ENCODE data around the gene EDEM2. TPM values are rescaled to one million over a fixed set of nuclear protein-coding genes. Genes with fewer than 3 reads are reported as not detected.
"Not testable (repeated sequence)": the region's sequence is repeated elsewhere in the genome, so short reads cannot be mapped to it uniquely, and the experiment has no call there.

Gene EDEM2
- total RNA-seq, 2 donors from 2014 or later: 24.6 to 25.3 TPM

GRCh38 chr20:35079472-35080347, 67.4 kb downstream of the EDEM2 start:
- no peaks in the 10 kb centered on the region for H3K9me3 ChIP-seq
- ATAC-seq (ENCODE audit: insufficient number of reproducible peaks, low FRiP score, low read depth): no peak
- no peak for TF ChIP-seq CTCF (IDR thresholded peaks at IDR 0.05)

DNA sequence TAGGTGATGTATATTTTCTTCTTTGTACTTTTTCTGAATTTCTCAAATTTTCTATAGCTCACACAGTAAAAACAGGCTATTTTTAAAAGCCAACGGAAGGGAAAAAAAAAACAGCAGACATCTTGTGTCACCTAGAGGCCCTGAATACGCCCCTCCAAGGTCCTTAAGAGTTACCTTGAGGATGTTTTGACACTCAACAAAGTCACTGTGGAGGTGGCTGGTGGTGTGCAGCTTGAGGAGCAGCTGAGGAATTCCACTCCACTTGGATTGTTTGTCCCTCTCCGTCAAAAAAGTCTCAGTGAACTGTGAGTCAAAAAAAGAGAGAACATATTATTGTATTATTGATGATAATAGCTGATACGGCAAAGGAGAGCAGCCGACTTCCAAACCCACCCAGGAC, 69.3 kb downstream of the EDEM2 start:
- Histone ChIP-seq H3K36me3 (peaks cover 19% of the 10 kb centered on the region), H3K27me3 (replicated peaks; ENCODE audit: insufficient read depth) (no peaks in the 10 kb centered on the region), H3K4me3 (no peak overlapping the region), H3K4me1 (ENCODE audit: control insufficient read depth in 1 of 2, low read depth in 2 of 2) (peaks cover 14 to 34% of the 10 kb centered on the region in 2 donors), H3K9me3 (no peaks in the 10 kb centered on the region), H3K27ac (no peak overlapping the region)
- ATAC-seq (ENCODE audit: insufficient number of reproducible peaks, low FRiP score, low read depth): no peak
- no peak for TF ChIP-seq CTCF (IDR thresholded peaks at IDR 0.05)
- DNase-seq (ENCODE audit: low spot score): no peak

More at GRCh38 chr20:35079472-35080347, 67.4 kb downstream of the EDEM2 start:
- H3K4me3 ChIP-seq: peak overlapping the region; percentile 19
- DNase-seq (ENCODE audit: low spot score): no peak
- peaks cover 19 to 40% of the 10 kb centered on the region in 2 donors for H3K4me1 ChIP-seq (ENCODE audit: control insufficient read depth in 1 of 2, low read depth in 2 of 2)
- H3K27ac ChIP-seq: no peak overlapping the region
- H3K27me3 ChIP-seq (replicated peaks; ENCODE audit: insufficient read depth): no peaks in the 10 kb centered on the region
- H3K36me3 ChIP-seq: peaks cover 19% of the 10 kb centered on the region

DNA sequence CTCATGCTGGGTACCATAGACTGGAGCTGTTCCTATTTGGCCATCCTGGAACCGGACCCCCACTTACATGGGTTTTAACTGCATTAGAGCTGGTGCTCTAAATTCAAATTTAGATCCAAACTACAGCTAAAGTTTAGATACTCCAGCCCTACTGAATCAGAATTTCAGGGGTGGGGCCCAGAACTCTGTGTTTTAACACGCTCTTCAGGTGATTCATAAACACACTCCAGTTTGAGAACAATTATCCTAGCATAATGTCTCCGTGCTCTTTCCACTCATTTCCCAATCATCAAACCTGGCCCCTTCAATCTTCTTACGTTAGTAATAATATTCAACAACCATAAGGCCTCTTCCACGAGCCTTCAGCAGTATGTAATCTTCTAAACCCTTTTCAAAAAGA, 69.8 kb downstream of the EDEM2 start:
- H3K9me3 ChIP-seq: no peaks in the 10 kb centered on the region
- H3K4me1 ChIP-seq (ENCODE audit: control insufficient read depth in 1 of 2, low read depth in 2 of 2): peaks cover 14 to 29% of the 10 kb centered on the region in 2 donors
- ATAC-seq (ENCODE audit: insufficient number of reproducible peaks, low FRiP score, low read depth) (no peak), DNase-seq (ENCODE audit: low spot score) (no peak)
- H3K27ac ChIP-seq: no peak overlapping the region
- H3K27me3 ChIP-seq (replicated peaks; ENCODE audit: insufficient read depth): no peaks in the 10 kb centered on the region
- no peak for TF ChIP-seq CTCF (IDR thresholded peaks at IDR 0.05)
- no peak overlapping the region for H3K4me3 ChIP-seq
- peaks cover 19% of the 10 kb centered on the region for H3K36me3 ChIP-seq

- not testable (repeated sequence) for ATAC-seq (ENCODE audit: insufficient number of reproducible peaks, low FRiP score, low read depth); H3K9me3 ChIP-seq; H3K4me3 ChIP-seq; H3K27ac ChIP-seq; DNase-seq (ENCODE audit: low spot score); H3K27me3 ChIP-seq (replicated peaks; ENCODE audit: insufficient read depth)
- H3K4me1 ChIP-seq (ENCODE audit: control insufficient read depth in 1 of 2, low read depth in 2 of 2): peaks cover 8 to 10% of the 10 kb centered on the region in 2 donors
- H3K36me3 ChIP-seq: peaks cover 13% of the 10 kb centered on the region
Observed at GRCh38 chr20:35071436-35072153, 75.5 kb downstream of the EDEM2 start.

DNA sequence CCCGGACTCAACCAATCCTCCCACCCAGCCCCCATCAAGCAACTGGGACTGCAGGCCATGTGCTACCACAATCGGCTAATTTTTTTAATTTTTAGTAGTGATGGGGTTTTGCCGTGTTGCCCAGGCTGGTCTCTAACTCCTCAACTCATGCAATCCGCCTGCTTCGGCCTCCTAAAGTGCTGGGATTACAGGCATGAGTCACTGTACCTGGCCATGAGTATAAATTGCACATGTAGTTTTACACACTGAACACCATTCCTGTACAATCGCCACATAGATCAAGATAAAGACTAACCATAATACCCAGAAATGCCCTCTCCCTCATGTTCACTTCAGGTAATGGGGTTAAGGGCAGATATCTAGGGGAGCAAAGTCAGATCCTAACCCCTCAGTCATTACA, 80.9 kb downstream of the EDEM2 start:
- ATAC-seq (ENCODE audit: insufficient number of reproducible peaks, low FRiP score, low read depth): no peak
- H3K4me1 ChIP-seq (ENCODE audit: control insufficient read depth in 1 of 2, low read depth in 2 of 2): peaks cover 8 to 10% of the 10 kb centered on the region in 2 donors

More for the DNA sequence above, 80.9 kb downstream of the EDEM2 start:
- Histone ChIP-seq H3K27me3 (replicated peaks; ENCODE audit: insufficient read depth) (no peaks in the 10 kb centered on the region), H3K9me3 (no peaks in the 10 kb centered on the region), H3K36me3 (peaks cover 10% of the 10 kb centered on the region), H3K4me3 (no peak overlapping the region), H3K27ac (no peak overlapping the region)
- DNase-seq (ENCODE audit: low spot score): no peak
- no peak for TF ChIP-seq CTCF (IDR thresholded peaks at IDR 0.05)

Other genes starting within 250 kb of the EDEM2 start
- 10 to 100 TPM; 36.5 to 40.5 TPM for gene GSS, start 191.5 kb downstream of the EDEM2 start, total RNA-seq
- gene MYH7B, start 191.5 kb downstream of the EDEM2 start, total RNA-seq: under 1 TPM; 0.14 to 0.27 TPM
- 10 to 100 TPM; 65.8 to 73.6 TPM for gene TRPC4AP, start 54.5 kb downstream of the EDEM2 start, total RNA-seq
- gene PROCR, start 24.7 kb upstream of the EDEM2 start, total RNA-seq: 10 to 100 TPM; 66.9 to 74.7 TPM
- under 1 TPM; 0.27 to 0.71 TPM for gene MMP24, start 79.4 kb upstream of the EDEM2 start, total RNA-seq
- gene MMP24OS, start 130.8 kb upstream of the EDEM2 start, total RNA-seq: 10 to 100 TPM; 38.1 to 38.3 TPM
- gene EIF6, start 137.4 kb upstream of the EDEM2 start, total RNA-seq: 10 to 100 TPM; 46.2 to 76.6 TPM
- not detected for gene FAM83C, start 145.1 kb upstream of the EDEM2 start, total RNA-seq

Data from thoracic aorta (tissue), 2 donors.